Stimulated activated CD8-positive, alpha-beta memory T cell treated with anti-CD3 and anti-CD28 coated beads, Interleukin-12 subunit alpha, Interleukin-12 subunit beta, amount 100 ng/mL, for 24 hours (primary cell): ENCODE measurements around the gene CCDC69.
"Not testable (repeated sequence)": the region's sequence is repeated elsewhere in the genome, so short reads cannot be mapped to it uniquely, and the experiment has no call there.

Experiments
- DNase-seq: peaks from one replicate; pipeline ENCODE4 v3.0.0-alpha.2; 2020; ENCODE audit errors: extremely low read depth

CCDC69 gene

DNA sequence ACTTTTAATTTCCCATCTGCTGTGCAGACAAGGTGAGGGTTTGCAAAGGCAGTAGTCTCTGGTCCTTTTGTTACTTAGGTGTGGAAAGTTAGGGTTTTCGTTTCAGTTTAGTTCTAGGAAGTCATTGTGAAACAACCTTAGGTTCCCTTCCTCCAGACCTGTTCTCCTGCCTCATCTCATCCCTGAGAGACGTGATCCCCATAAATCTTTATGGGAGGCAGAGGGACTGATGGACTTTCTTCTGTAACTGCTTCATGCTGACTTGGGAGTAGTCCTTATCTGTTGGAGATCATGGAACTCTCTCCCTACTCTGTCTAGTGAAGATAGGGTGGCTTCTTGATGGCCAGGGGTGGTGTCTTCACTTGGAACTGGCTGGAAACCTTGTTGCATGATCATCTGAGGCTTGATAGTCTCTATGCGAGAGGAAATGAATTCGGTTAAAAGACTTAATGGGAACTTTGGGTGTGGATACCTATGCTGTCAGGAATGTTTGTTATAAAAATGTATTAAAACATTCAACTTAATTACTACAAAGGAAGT is 21.9 kb upstream of the CCDC69 start:
- DNase-seq = no peak

DNA sequence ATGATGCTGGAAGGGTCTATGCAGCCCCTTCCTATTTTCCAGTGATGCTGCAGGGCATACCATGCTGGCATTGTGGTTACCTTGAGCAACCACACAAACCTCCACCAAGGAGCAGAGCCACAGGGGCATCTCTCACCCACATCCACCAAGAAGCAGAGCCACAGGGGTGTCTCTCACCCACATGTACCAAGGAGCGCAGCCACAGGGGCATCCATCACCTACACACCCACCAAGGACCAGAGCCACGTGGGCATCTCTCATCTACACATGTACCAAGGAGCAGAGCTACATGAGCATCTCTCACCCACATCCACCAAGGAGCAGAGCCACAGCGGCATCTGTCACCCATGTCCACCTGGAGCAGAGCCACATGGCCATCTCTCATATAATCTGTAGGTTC is 20.3 kb upstream of the CCDC69 start:
- no peak for DNase-seq

DNA sequence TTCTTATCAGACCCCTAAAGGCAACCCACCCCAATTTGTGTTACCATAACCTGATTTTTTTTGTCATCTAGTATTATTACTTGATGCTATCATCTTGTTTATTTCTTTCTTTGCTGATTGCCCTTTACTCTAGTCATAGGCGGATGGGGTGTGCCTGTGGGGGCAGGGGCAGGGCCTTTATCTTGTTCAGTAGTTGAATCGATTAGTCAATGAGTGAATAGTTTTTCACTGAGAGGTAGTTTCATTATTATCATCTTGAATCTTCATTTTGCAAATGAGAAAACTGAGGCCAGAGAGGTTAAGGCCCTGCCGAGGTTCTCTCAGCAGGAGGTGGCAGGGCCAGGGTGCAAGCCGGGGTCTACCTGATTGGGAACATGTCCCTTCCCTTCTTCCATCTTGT is 19.7 kb upstream of the CCDC69 start:
- DNase-seq = no peak

- no peak for DNase-seq
These were observed 19.2 kb upstream of the CCDC69 start for GRCh38 chr5:151243127-151243526.

GRCh38 chr5:151240924-151241635 is 17.2 kb upstream of the CCDC69 start:
- no peak for DNase-seq

DNA sequence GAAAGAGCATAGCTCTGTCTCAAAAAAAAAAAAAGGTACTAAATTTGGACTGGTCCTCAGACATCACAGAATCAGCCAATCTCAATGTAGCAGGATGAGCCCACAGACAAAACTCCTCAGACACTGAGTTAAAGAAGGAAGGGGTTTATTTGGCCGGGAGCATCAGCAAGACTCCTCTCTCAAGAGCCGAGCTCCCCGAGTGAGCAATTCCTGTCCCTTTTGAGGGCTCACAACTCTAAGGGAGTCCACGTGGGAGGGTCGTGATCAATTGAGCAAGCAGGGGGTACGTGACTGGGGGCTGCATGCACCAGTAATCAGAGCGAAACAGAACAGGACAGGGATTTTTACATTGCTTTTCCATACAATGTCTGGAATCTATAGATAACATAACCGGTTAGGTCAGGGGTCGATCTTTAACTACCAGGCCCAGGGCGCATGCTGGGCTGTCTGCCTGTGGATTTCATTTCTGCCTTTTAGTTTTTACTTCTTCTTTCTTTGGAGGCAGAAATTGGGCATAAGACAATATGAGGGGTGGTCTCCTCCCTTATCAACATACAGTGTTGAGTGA is 16.5 kb upstream of the CCDC69 start:
- DNase-seq = not testable (repeated sequence)

DNA sequence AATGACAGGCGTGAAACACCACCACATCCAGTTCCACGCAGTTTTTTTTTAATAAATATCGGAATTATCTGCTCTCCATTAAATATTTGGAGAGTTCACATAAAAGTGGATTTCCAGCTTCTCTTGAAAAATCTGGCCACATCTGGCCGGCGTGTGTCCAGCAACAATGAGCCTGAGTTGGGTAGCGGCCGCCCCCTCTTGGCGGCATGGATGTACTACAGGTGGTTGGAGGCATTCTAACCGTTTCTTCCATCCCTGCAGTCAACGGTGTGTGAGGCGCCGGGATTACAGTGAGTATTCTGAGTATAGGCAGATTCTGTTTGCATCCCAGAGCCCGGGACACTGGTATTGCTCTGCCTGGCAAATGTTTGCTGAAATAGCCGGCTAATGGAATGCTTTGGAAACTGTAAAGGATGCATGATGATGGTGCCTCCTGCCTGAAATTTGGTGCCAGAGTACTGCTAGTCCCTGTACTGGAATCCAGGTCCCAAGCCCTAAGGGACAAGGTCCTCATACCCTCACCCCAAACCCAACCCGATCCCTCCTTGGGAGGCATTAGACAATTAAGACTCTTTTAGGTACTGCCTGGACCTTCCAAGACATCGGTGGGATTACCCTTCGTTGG is 15.5 kb upstream of the CCDC69 start:
- no peak for DNase-seq

DNA sequence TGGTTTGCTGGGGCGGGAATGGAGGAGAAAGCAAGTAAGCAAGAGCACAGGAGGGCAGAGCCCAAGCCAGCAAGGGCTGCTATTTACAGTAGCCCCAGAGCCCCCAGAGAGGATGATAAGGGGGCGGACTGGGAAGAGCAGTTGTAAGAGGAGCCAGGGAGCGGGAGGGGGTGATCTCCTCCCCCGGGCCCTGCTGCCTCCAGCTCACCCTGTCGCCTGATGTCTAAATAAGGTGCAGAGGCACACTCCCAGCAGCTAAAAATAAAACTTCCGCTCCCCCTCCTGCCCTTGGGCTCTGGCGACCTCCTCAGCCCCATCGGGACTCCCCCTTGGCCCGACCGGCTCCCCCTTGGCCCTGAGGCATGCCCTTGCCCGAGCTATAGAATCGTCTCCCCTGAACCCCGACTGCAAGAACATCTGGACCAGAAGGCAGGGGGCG is 14.4 kb upstream of the CCDC69 start:
- DNase-seq = no peak

GRCh38 chr5:151237685-151238084 is 13.8 kb upstream of the CCDC69 start:
- DNase-seq = no peak

- DNase-seq = no peak
These were observed 13.0 kb upstream of the CCDC69 start for GRCh38 chr5:151236888-151237287.

- not testable (repeated sequence) for DNase-seq
These were observed 11.3 kb upstream of the CCDC69 start for GRCh38 chr5:151235239-151235571.

GRCh38 chr5:151234476-151235238 is 10.8 kb upstream of the CCDC69 start:
- DNase-seq = no peak

- no peak for DNase-seq
These were observed 9.8 kb upstream of the CCDC69 start for GRCh38 chr5:151233616-151234085.

DNA sequence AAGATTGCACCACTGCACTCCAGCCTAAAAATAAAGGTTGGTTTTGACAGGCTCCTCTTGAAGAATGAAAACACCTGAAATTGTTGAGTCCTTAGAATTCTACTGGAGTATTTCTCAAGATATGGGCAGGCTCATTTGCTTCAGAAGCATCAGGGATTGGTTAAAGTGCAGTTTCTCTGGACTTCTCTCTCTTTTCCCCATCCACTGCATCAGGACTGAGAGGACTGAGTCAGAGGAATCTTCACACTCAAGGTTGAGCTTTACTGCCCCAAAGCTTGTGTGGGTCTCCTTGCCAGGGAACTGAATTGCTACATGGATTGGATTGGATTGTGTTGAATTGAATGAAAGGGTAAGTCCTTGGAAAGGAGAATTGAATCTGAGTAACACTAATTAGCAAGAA is 7.5 kb upstream of the CCDC69 start:
- no peak for DNase-seq

- no peak for DNase-seq
These were observed 6.3 kb upstream of the CCDC69 start for GRCh38 chr5:151230048-151230680.

DNA sequence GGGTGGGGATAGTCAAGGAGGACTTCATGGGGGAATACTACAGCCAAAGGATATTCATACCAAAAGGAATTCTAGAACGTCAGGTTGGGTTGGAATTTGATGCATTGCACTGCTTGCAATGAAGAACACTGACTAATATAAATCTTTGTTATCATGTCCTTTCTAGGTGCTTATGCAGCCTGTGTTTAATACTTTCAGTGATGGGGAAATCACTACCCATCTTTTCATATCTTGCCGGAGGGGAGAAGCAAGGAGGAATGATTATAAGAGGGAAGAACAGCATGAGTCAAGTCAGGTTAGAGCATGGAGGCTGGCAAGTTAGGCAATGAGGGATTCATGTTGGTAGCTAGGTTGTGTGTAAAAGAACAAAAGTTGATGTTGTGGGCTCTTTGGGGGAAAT is 5.1 kb upstream of the CCDC69 start:
- no peak for DNase-seq

DNA sequence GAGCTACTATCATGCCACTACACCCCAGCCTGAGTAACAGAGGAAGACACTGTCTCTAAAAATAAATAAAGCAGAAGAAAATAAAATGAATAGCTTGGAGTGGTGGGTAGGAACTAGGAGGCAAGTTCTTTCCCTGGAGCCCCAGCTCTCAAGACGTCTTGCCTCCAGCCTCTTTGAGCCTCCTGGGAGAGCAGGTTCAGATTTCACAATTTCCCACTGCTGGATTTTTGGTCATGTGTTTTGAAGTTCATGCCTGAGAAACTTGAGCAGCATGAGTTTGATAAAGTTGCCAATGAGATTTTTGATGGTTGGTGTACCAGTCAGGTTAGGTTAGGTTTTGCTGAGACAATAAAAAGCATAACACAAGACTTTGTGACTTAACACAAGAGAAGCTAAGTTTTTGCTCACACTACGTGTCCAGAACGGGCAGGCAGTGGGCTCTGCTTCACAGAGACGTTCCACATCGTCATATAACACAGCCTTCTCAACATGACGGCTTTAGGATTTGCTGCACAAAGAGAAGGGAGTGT is 4.1 kb upstream of the CCDC69 start:
- no peak for DNase-seq

GRCh38 chr5:151225475-151225874 is 1.6 kb upstream of the CCDC69 start:
- no peak for DNase-seq

DNA sequence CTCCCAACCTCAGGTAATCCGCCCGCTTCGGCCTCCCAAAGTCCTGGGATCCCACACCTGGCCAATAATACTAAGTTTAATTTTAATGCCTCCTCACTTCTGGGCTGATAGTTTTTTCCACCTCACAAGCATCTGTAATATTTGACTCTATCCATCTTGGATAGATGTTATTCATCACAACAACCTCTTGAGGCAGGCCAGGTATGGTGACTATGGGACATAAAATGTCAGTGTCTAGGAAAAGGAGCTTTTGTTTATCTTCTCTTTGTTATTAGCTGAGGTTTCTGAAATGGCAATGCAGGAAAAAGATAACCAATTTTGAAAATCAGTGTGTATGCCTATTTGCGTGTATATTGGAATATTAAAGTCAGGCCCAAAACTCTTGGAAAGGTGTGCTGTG is 1.2 kb upstream of the CCDC69 start:
- DNase-seq = no peak

GRCh38 chr5:151224372-151224771 is 480 bp upstream of the CCDC69 start:
- no peak for DNase-seq

GRCh38 chr5:151222790-151223446 is 974 bp downstream of the CCDC69 start:
- no peak for DNase-seq
